Smooth muscle cell of the brain vasculature (primary cell): ENCODE measurements around the gene IL36RN.

ENCODE experiments used
- DNase-seq: peaks from one replicate; pipeline ENCODE4 v3.0.0-alpha.2; 2012; ENCODE audit warnings: low read depth, low spot score

Gene IL36RN

DNA sequence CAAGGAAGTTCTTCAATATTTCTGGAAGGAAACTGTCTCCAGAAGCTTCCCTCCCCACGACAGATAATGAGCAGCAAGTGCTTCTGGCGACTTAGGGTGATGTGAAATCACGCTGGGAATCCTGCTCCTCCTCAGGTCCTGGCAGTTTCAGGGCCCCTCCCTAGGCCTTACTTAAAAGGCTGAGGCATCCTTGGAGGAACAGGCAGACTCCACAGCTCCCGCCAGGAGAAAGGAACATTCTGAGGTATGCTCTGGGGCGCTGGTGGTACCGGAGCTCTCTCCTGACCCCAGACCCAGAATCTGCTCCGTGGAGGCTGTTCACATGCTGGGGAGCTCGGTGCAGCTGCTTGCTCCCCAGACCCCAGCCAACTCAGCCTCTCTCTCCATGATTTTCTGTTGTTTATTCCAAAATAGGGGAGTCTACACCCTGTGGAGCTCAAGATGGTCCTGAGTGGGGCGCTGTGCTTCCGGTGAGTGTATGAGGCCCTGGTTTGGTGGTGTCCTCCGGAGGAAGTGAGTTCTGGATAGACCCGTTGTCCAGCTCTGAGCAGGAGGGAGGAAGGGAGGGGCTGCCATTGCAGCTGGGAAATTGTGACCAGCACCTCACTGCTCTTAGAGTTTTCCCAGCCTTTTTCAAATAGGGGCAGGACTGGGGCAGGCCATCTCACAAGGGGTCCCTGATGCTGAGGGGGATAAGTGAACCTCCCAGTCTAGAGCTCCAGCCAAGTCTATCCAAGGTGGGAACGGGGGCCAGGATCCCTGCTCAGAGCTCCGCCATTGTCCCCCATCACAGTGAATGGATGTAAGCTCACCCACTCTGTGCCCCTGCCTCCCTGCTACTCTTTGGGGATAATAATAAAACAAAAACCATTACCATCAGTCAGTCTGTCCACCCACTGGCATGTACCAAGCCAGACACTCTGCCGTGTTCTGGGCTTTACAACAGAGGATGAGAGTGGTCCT lies at the start of gene IL36RN:
Gene IL36RN, plus strand, starts transcription at position 201 of the 963 bp plus-strand sequence. Its CDS starts 241 bp downstream, at position 442.
- DNase-seq: no peak

- DNase-seq: no peak
Measured at GRCh38 chr2:113009622-113010021, 49.4 kb upstream of the IL36RN start.

DNA sequence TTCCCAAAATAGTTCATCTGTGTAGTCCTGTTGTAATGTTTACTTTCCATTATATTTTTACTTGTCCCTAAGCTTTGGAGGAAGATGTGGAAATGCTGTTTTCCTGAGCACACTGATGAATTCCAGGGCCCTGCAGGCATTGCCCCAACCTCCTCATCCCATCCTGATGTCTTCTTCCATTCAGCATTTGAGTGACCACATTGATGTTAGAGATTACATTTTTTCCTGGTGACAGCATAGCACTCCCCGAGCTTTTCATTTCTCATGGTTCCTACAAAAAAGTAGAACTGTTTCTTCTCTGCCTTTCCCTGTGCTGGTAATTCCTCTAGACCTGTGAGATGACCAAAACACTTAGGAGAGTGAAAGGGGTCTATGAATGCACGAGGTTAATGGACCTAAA lies 48.9 kb upstream of the IL36RN start:
- DNase-seq: no peak

DNA sequence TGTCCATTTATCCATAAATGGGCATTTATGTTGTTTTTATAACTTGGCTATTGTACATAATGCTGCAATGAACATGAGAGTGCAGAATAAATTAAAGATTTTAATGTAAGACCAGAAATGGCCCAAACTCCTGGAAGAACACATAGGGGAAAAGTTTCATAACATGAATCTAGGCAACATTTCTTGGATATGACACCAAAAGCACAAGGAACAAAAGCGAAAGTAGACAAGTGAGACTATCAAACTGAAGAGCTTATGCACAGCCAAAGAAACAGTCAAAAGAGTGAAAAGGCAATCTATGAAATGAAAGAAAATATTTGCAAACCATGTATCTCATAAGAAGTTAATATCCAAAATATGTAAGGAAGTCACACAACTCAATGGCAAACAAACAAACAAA lies 47.9 kb upstream of the IL36RN start:
- no peak for DNase-seq

GRCh38 chr2:113012436-113013335 lies 46.3 kb upstream of the IL36RN start:
- no peak for DNase-seq

GRCh38 chr2:113013336-113013661 lies 45.7 kb upstream of the IL36RN start:
- DNase-seq: no peak

- DNase-seq: no peak
Measured at GRCh38 chr2:113014067-113014466, 44.9 kb upstream of the IL36RN start.

GRCh38 chr2:113015042-113015441 lies 44.0 kb upstream of the IL36RN start:
- DNase-seq: no peak

- no peak for DNase-seq
Measured at GRCh38 chr2:113015655-113016054, 43.3 kb upstream of the IL36RN start.

GRCh38 chr2:113018509-113018908 lies 40.5 kb upstream of the IL36RN start:
- no peak for DNase-seq

DNA sequence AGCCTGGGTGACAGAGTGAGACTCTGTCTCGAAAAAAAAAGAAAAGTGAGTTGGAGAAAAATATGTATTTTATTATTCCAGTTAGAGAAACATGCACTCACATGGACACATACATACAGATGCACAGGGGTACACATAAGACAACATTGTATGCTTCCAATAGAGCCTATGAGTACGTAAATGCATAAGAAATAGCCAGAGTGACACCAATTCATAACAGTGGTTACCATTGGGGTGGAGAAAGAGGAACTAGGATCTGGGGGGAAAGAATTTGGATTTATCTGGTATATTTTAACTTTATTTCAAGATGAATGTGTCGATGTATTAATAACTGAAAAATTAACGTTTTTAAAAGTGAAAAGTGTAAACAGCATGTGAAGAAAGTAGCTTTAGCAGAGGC lies 37.7 kb upstream of the IL36RN start:
- no peak for DNase-seq

- DNase-seq: no peak
Measured at GRCh38 chr2:113024764-113025163, 34.2 kb upstream of the IL36RN start.

DNA sequence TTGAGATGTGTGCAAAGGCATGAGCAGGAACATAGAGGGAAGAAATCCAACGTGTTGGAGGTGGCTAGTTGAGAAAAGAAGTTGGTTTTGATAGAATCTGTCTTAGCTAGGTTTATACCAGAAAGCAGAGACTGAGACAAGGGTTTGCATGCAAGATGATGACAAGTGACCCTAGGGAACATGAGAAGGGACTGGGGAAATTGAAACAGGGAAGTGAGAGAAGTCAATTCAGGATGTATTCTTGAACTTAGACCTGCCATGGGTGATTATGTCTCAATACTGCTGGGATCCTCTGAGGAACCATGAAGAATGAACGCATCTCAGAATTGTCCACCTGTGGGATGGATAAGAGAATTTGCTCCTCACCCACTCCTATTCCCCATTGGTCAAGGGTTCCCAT lies 33.3 kb upstream of the IL36RN start:
- DNase-seq: no peak

- DNase-seq: no peak
Measured at GRCh38 chr2:113027691-113028090, 31.3 kb upstream of the IL36RN start.

DNA sequence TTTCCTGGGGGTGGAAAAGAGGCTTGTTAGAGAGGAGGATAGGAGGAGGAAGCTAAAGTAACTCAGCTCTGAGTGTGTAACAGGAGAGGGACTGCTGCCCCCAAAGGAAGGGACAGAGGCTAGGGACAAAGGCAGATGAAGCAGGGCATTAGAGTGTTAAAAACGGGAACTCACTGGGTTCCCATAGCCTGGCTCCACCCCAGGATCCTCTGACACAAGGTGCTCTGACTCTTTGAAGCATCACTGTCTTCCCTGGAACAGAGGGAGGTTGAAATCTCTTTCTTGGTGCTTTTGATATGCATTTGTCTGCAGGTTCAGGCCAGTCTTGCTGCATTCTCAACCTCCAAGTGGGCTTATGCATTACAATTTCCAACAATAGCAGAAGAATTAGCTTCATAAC lies 30.9 kb upstream of the IL36RN start:
- DNase-seq: no peak

DNA sequence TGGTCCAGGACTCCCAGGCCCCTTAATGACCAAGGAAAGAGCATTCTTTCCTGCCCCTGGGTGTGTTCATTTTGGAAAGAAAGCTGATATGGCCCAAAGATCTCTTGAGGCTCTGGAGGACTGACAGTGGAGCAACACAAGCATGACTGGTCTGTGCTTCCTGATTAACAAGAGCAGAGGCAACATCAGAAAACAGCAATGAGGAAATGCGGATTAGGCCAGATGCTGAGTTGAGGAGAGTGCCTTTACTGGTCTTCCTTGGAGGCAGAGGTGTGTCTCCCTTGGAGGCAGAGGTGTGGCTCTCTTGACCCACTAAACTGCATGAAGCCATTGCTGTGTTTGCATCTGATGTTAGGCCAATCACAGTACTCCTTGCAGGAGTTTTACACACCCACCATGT lies 26.3 kb upstream of the IL36RN start:
- DNase-seq: no peak

DNA sequence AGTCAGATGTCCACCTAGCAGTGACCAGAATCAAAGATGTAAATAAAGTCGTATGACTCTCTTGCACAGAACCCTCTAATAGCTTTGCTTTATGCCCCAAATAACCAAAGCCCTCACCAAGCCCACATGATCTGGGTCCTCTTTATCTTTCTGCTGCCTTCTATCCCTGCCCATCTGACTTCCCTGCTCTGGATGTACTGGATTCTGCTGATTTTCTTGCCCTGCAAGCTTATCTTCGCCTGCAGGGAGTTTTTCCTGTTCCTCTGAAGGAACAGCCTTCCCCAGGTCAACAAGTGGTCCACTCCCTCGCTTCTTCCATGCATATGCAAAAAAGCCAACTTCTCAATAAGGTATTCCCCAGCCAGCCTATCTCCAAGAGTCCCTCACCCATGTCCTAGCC lies 25.0 kb upstream of the IL36RN start:
- no peak for DNase-seq

- DNase-seq: no peak
Measured at GRCh38 chr2:113036763-113037162, 22.2 kb upstream of the IL36RN start.

GRCh38 chr2:113038291-113038690 lies 20.7 kb upstream of the IL36RN start:
- DNase-seq: no peak

- DNase-seq: no peak
Measured at GRCh38 chr2:113039158-113039557, 19.8 kb upstream of the IL36RN start.

- DNase-seq: no peak
Measured at GRCh38 chr2:113039719-113040118, 19.3 kb upstream of the IL36RN start.

- no peak for DNase-seq
Measured at GRCh38 chr2:113041871-113042270, 17.1 kb upstream of the IL36RN start.

DNA sequence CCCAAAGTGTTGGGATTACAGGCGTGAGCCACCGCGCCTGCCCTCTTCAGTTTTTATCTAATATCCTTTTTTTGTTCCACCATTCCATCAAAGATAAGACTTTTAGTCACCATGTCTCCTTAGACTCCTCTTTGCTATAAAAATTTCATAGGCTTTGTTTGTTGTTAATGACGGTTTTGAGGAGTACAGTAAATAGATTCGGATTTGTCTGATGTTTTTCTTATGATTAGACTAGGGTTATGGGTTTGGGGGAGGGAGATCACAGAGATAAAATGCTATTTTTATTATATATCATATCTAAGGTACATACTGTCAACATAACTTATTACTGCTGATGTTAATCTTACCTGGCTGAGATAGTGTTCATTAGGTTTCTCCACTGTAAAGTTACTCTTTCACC lies 12.5 kb upstream of the IL36RN start:
- DNase-seq: no peak
